ENCODE measurements around the gene SIRT4.

- TF ChIP-seq CTCF (IDR thresholded peaks at IDR 0.05) = no peak
- TF ChIP-seq POLR2A (IDR thresholded peaks at IDR 0.05) = no peak
Measured at GRCh38 chr12:120328228-120328627, 26.1 kb downstream of the SIRT4 start.
